HCT116 (cell line): Measurements from ENCODE around the gene PAEP. TPM values are rescaled to one million over a fixed set of nuclear protein-coding genes. Genes with fewer than 3 reads are reported as not detected.

ENCODE experiments used
- ATAC-seq: fragments of 200-7000 bp; cut with Tn5 transposase; 2 replicates; pipeline ENCODE4 v1.9.1; 2020; ENCODE audit warnings: mild to moderate bottlenecking, moderate library complexity
- BruUV-seq: library from RNA; stranded (reverse); fragments of 400-500 nt; replicated peaks from 2 replicates; lab custom pipeline; 2021; lab: Mats Ljungman, UMichigan
- CTCF ChIA-PET: fragments of 300-600 bp; sonication (Branson Sonifier 250); formaldehyde crosslinking; loops from one replicate; lab custom pipeline; 2021; ENCODE audit warnings: antibody characterized with exemption; lab: Charles Lee
- POLR2A ChIA-PET: fragments of 300-600, 350-600 bp; sonication (Branson Sonifier 250); formaldehyde crosslinking; loops from one replicate; lab custom pipeline; 2021; ENCODE audit warnings: antibody characterized with exemption; lab: Charles Lee
- RAD21 ChIA-PET, 2 experiments: fragments of 300-600 bp; sonication (Branson Sonifier 250); formaldehyde crosslinking; loops; one replicate each; lab custom pipeline; 2023; ENCODE audit warnings: low total read pairs in 2 of 2; ENCODE audit not compliant: uncharacterized antibody in 2 of 2, unreplicated experiment in 2 of 2, low non-redundant PET in 1 of 2; lab: Charles Lee
- DNase-seq: peaks from one replicate; pipeline ENCODE4 v3.0.0-alpha.2; 2010; ENCODE audit warnings: low read depth, low spot score
- H2AFZ ChIP-seq: fragments of 200-600 bp; shearing (Covaris generic), sonication (generic); 2 replicates; pipeline ENCODE4 v1.6.1; 2017; ENCODE audit warnings: low read depth, mixed run types, mixed read lengths, antibody characterized with exemption, low read length; ENCODE audit not compliant: poor library complexity, severe bottlenecking
- H3K27ac ChIP-seq: 2 replicates; pipeline ENCODE4 v1.5.1; 2012; ENCODE audit warnings: low read depth, low read length
- H3K27me3 ChIP-seq: fragments of 200-600 bp; sonication (generic); 2 replicates; pipeline ENCODE4 v1.6.1; 2016; ENCODE audit warnings: mixed run types, low read length, mixed read lengths; ENCODE audit not compliant: insufficient read depth
- H3K36me3 ChIP-seq, 2 experiments: fragments of 200-500 bp in 1 of 2; fragments of 200-600 bp in 1 of 2; sonication (Bioruptor generic) in 1 of 2; sonication (generic) in 1 of 2; 2 replicates each; pipeline versions ENCODE4 v1.5.1 to v1.6.1; 2014 to 2016; ENCODE audit warnings: low read length in 2 of 2, inconsistent platforms in 1 of 2, mixed read lengths in 1 of 2, mixed run types in 1 of 2; ENCODE audit not compliant: insufficient read depth in 2 of 2, control insufficient read depth in 1 of 2
- H3K4me1 ChIP-seq, 2 experiments: fragments of 200-600 bp in 1 of 2; sonication (generic) in 1 of 2; 2 replicates each; pipeline versions ENCODE4 v1.5.1 to v1.6.1; 2012 to 2017; ENCODE audit warnings: low read length in 2 of 2, inconsistent platforms in 1 of 2, mild to moderate bottlenecking in 1 of 2, mixed read lengths in 1 of 2, mixed run types in 1 of 2, moderate library complexity in 1 of 2; ENCODE audit not compliant: insufficient read depth in 2 of 2, control insufficient read depth in 1 of 2
- H3K4me2 ChIP-seq: fragments of 200-600 bp; sonication (generic); 2 replicates; pipeline ENCODE4 v1.6.1; 2017; ENCODE audit warnings: mixed run types, low read length, mixed read lengths
- H3K4me3 ChIP-seq, 2 experiments: fragments of 200-600 bp in 1 of 2; sonication (generic) in 1 of 2; replicated peaks in 1 of 2; 2 replicates each; pipeline ENCODE4 v1.5.1; 2011 to 2016; ENCODE audit warnings: low read length in 2 of 2, control low read depth in 1 of 2, low read depth in 1 of 2, mild to moderate bottlenecking in 1 of 2, mixed read lengths in 1 of 2, mixed run types in 1 of 2
- H3K79me2 ChIP-seq: fragments of 200-600 bp; sonication (generic); 2 replicates; pipeline ENCODE4 v1.6.1; 2017; ENCODE audit warnings: mild to moderate bottlenecking, mixed run types, low read length, moderate library complexity, mixed read lengths; ENCODE audit not compliant: insufficient read depth
- H3K9ac ChIP-seq: fragments of 200-600 bp; sonication (generic); 2 replicates; pipeline ENCODE4 v1.6.1; 2016; ENCODE audit warnings: low read length, mixed read lengths
- H3K9me2 ChIP-seq: fragments of 200-600 bp; sonication (generic), shearing (Covaris generic); 2 replicates; pipeline ENCODE4 v1.6.1; 2017; ENCODE audit warnings: mixed run types, mild to moderate bottlenecking, moderate library complexity; ENCODE audit not compliant: insufficient read depth
- H3K9me3 ChIP-seq, 2 experiments: fragments of 200-500 bp in 1 of 2; fragments of 200-600 bp in 1 of 2; sonication (Bioruptor generic) in 1 of 2; sonication (generic) in 1 of 2; 2 replicates each; pipeline ENCODE4 v1.6.1; 2014 to 2017; ENCODE audit warnings: low read length in 2 of 2, mixed read lengths in 2 of 2, inconsistent platforms in 1 of 2, low read depth in 1 of 2, mild to moderate bottlenecking in 1 of 2, mixed run types in 1 of 2, moderate library complexity in 1 of 2; ENCODE audit not compliant: control insufficient read depth in 1 of 2, insufficient read depth in 1 of 2
- H4K20me1 ChIP-seq: fragments of 200-600 bp; sonication (generic), shearing (Covaris generic); 2 replicates; pipeline ENCODE4 v1.6.1; 2017; ENCODE audit warnings: mixed run types, mild to moderate bottlenecking, moderate library complexity; ENCODE audit not compliant: insufficient read depth
- ATF3 ChIP-seq: IDR thresholded peaks from 2 replicates; pipeline ENCODE4 v1.6.1; 2012
- CBX3 ChIP-seq: IDR thresholded peaks from 2 replicates; pipeline ENCODE4 v1.6.1; 2012; ENCODE audit warnings: low read depth
- CEBPB ChIP-seq: IDR thresholded peaks from 2 replicates; pipeline ENCODE4 v1.6.1; 2012; ENCODE audit warnings: low read depth
- CTCF ChIP-seq, 3 experiments: fragments of 200-600 bp in 1 of 3; sonication (generic) in 1 of 3; IDR thresholded peaks in 2 of 3; conservative IDR thresholded peaks in 1 of 3; 2 replicates each; pipeline ENCODE4 v1.5.1; 2012 to 2017; ENCODE audit warnings: low read depth in 2 of 3, low read length in 2 of 3, antibody characterized with exemption in 1 of 3, borderline replicate concordance in 1 of 3, control low read depth in 1 of 3, mild to moderate bottlenecking in 1 of 3, mixed read lengths in 1 of 3, mixed run types in 1 of 3, moderate library complexity in 1 of 3; ENCODE audit not compliant: insufficient read depth in 1 of 3
- EGR1 ChIP-seq: IDR thresholded peaks from 2 replicates; pipeline ENCODE4 v1.6.1; 2012; ENCODE audit warnings: low read depth
- EZH2 ChIP-seq: fragments of 200-600 bp; sonication (generic); IDR thresholded peaks from 2 replicates; pipeline ENCODE4 v1.6.1; 2017; ENCODE audit warnings: antibody characterized with exemption, mixed run types
- EZH2phosphoT487 ChIP-seq: fragments of 200-600 bp; IDR thresholded peaks from 2 replicates; pipeline ENCODE4 v1.6.1; 2018; ENCODE audit warnings: antibody characterized with exemption, borderline replicate concordance
- FOSL1 ChIP-seq: IDR thresholded peaks from 2 replicates; pipeline ENCODE4 v1.6.1; 2012; ENCODE audit warnings: low read depth
- JUND ChIP-seq: IDR thresholded peaks from 2 replicates; pipeline ENCODE4 v1.6.1; 2012
- MAX ChIP-seq: IDR thresholded peaks from 2 replicates; pipeline ENCODE4 v1.6.1; 2012
- POLR2AphosphoS5 ChIP-seq: IDR thresholded peaks from 2 replicates; pipeline ENCODE4 v1.6.1; 2011; ENCODE audit warnings: mild to moderate bottlenecking, low read depth, low read length, moderate library complexity
- SIN3A ChIP-seq: IDR thresholded peaks from 2 replicates; pipeline ENCODE4 v1.6.1; 2012; ENCODE audit warnings: low read depth
- SP1 ChIP-seq: IDR thresholded peaks from 2 replicates; pipeline ENCODE4 v1.6.1; 2012; ENCODE audit warnings: low read depth
- SRF ChIP-seq: IDR thresholded peaks from 2 replicates; pipeline ENCODE4 v1.6.1; 2012; ENCODE audit warnings: low read depth
- TCF7L2 ChIP-seq: IDR thresholded peaks from 2 replicates; pipeline ENCODE4 v1.7.0; 2011; ENCODE audit warnings: borderline replicate concordance, inconsistent platforms; ENCODE audit not compliant: insufficient read depth, insufficient read length; ENCODE audit errors: extremely low read depth
- YY1 ChIP-seq: IDR thresholded peaks from 2 replicates; pipeline ENCODE4 v1.6.1; 2011; ENCODE audit warnings: low read length, low read depth, moderate library complexity, mild to moderate bottlenecking; ENCODE audit not compliant: insufficient replicate concordance; ENCODE audit errors: extremely low read depth
- ZNF274 ChIP-seq: fragments of 200-500 bp; sonication (Bioruptor generic); IDR thresholded peaks from 2 replicates; pipeline ENCODE4 v1.6.1; 2014; ENCODE audit warnings: mild to moderate bottlenecking, low read depth, low read length, inconsistent platforms
- intact Hi-C: fragments of 100-400 bp; cut with micrococcal nuclease; formaldehyde crosslinking; loops from 2 replicates; pipeline ENCODE4 v1.10.0; 2022
- total RNA-seq: library from RNA; stranded (reverse); gene quantifications from one replicate; pipeline ENCODE4 v1.2.1, GENCODE V29; 2021; ENCODE audit not compliant: unreplicated experiment

Gene PAEP
- total RNA-seq, 1 experiment from 2014 or later: not detected

- no peaks in the 10 kb centered on the region for H3K36me3 ChIP-seq
- RAD21 ChIA-PET: no interaction called here
- TF ChIP-seq YY1 (no peak), EZH2 (no peak), POLR2AphosphoS5 (no peak), EGR1 (no peak), ATF3 (no peak), SRF (no peak), TCF7L2 (no peak), EZH2phosphoT487 (no peak), SIN3A (no peak), CEBPB (no peak), CTCF (IDR thresholded peaks at IDR 0.05 in 2 of 3, conservative IDR thresholded peaks at IDR 0.05 in 1 of 3; ENCODE audit: borderline replicate concordance in 1 of 3, insufficient read depth in 1 of 3, low read depth in 2 of 3, low read length in 2 of 3) (no peak), JUND (no peak), SP1 (no peak), ZNF274 (no peak), FOSL1 (no peak), MAX (no peak), CBX3 (no peak)
- TF ChIP-seq, all 23 proteins: peak for 0
- CTCF ChIA-PET: no interaction called here
- intact Hi-C loops: no loop called here
- Histone ChIP-seq H3K9me2 (no peaks in the 10 kb centered on the region), H3K4me2 (no peak overlapping the region), H3K27ac (no peak overlapping the region), H3K9ac (no peak overlapping the region), H3K4me3 (no peak overlapping the region), H2AFZ (no peak overlapping the region), H3K4me1 (peaks cover 0 to 9% of the 10 kb centered on the region in 2 experiments; a peak in 3 of 4 replicates), H4K20me1 (no peaks in the 10 kb centered on the region), H3K9me3 (no peaks in the 10 kb centered on the region), H3K79me2 (no peaks in the 10 kb centered on the region), H3K27me3 (no peaks in the 10 kb centered on the region)
- no TSS peak for BruUV-seq
- DNase-seq: no peak
- no peak for ATAC-seq
- POLR2A ChIA-PET: no interaction called here
Measured at GRCh38 chr9:135525241-135526088, 36.1 kb upstream of the PAEP start.
